Heart right ventricle (tissue), 16 donors: ENCODE data around the gene ERCC2. TPM values are rescaled to one million over a fixed set of nuclear protein-coding genes. Genes with fewer than 3 reads are reported as not detected.

ENCODE experiments used
- ATAC-seq, 8 donors: fragments of 200-7000 bp; cut with Tn5 transposase; one replicate each; pipeline ENCODE4 v1.9.1; 2020; ENCODE audit warnings: mild to moderate bottlenecking in 8 of 8, moderate library complexity in 8 of 8, moderate number of reproducible peaks in 1 of 8
- DNase-seq, 2 donors: peaks; one replicate each; pipeline ENCODE4 v3.0.0-alpha.2; 2020
- H3K27ac ChIP-seq, 10 donors: fragments of 200-600 bp; sonication (generic) in 2 of 10; one replicate each; pipeline versions ENCODE4 v1.5.0 to v1.8.0; 2020 to 2022; ENCODE audit warnings: mild to moderate bottlenecking in 3 of 10
- H3K27me3 ChIP-seq, 7 donors: fragments of 200-600 bp; one replicate each; pipeline ENCODE4 v1.8.0; 2021 to 2022; ENCODE audit warnings: mild to moderate bottlenecking in 2 of 7
- H3K36me3 ChIP-seq, 9 donors: fragments of 200-600 bp; sonication (generic) in 1 of 9; one replicate each; pipeline versions ENCODE4 v1.5.0 to v1.8.0; 2020 to 2022; ENCODE audit warnings: mild to moderate bottlenecking in 2 of 9
- H3K4me1 ChIP-seq, 9 donors: fragments of 200-600 bp; sonication (generic) in 1 of 9; one replicate each; pipeline versions ENCODE4 v1.5.0 to v1.8.0; 2020 to 2022; ENCODE audit warnings: mild to moderate bottlenecking in 4 of 9
- H3K4me3 ChIP-seq, 10 donors: fragments of 200-600 bp; sonication (generic) in 2 of 10; one replicate each; pipeline versions ENCODE4 v1.5.0 to v1.8.0; 2020 to 2022; ENCODE audit warnings: mild to moderate bottlenecking in 7 of 10, moderate library complexity in 2 of 10
- H3K9me3 ChIP-seq, 11 donors: fragments of 200-600 bp in 10 of 11; sonication (generic) in 2 of 11; one replicate each; pipeline versions ENCODE4 v1.5.0 to v1.8.0; 2013 to 2022; ENCODE audit warnings: mild to moderate bottlenecking in 2 of 11, control low read depth in 1 of 11, moderate library complexity in 1 of 11
- whole genome bisulfite sequencing, 2 donors: extraction: QIAGEN DNeasy Blood & Tissue Kit; methylation state at CpG; one replicate each; pipeline ENCODE4 v1.1.7; 2013; ENCODE audit warnings: inconsistent platforms in 1 of 2; 5-methylcytosine and 5-hydroxymethylcytosine counted together
- intact Hi-C, 10 donors: fragments of 100-400 bp; cut with DNase I; formaldehyde crosslinking; loops; one replicate each; pipeline versions ENCODE4 v1.11.1 to v1.14.2; 2022
- polyA plus RNA-seq, 2 donors: library from polyadenylated mRNA; stranded (reverse); fragments of 200-250 nt; gene quantifications; one replicate each; pipeline ENCODE4 v1.2.3, GENCODE V29; 2013
- total RNA-seq, 10 donors: library from RNA; stranded (reverse); fragmentation: NEBNext Ultra II Directional in 3 of 10; extraction: Animal tissue kit (Norgen Biotek cat#: 25700) in 3 of 10; gene quantifications; one replicate each; pipeline versions ENCODE4 v1.2.1 to v1.2.4, GENCODE V29; 2021 to 2023
- TF ChIP-seq, protein P1 (sequence below), 9 donors: fragments of 200-600 bp; sonication (generic) in 2 of 9; IDR thresholded peaks; one replicate each; pipeline versions ENCODE4 v1.5.0 to v1.8.0; 2021 to 2022; ENCODE audit warnings: antibody characterized with exemption in 9 of 9, mild to moderate bottlenecking in 5 of 9, moderate library complexity in 1 of 9
- donor health status: Arrhythmogenic right ventricular cardiomyopathy.
- donor health status: ischemic (EF 13 %, LVEDD 7.1; RV severe dilation, severe dysfunction).
- donor health status: healthy with polysubstance abuse.
- donor health status: DM: no; HTN: yes; CAD: no.
- donor health status: DM: no; HTN: no; CAD: no.
- donor health status: ischemic (EF 25% LVEDD 6.9; RV normal size, moderate dysfunction).
- donor health status: ischemic (EF 25% LVEDD 5.7; RV mildly dilated, moderate dysfunction).
- donor health status: healthy.
- donor health status: DM: yes; HTN: yes; CAD: no.
- donor health status: Ischemic cardiomyopathy.
- donor health status: ischemic (EF 35%, LVEDD 5.7; RV mildly dilated, moderate dysfunction).
- donor health status: nonischemic (EF 11% LVEDD 7.7; RV severe dilation, severe dysfunction).
- donor health status: DM: yes; HTN: yes; CAD: no.
- donor health status: PGD.
- donor health status: ischemic (EF 29% LVEDD 5.4; RV normal size, mild dysfunction).
- donor health status: nonischemic (EF 23%, LVEDD 6.1; RV moderate dilation, normal function).

ERCC2 gene
- total and polyA plus RNA-seq, 12 donors: 6.5 to 15.2 (median 13.7) TPM

DNA sequence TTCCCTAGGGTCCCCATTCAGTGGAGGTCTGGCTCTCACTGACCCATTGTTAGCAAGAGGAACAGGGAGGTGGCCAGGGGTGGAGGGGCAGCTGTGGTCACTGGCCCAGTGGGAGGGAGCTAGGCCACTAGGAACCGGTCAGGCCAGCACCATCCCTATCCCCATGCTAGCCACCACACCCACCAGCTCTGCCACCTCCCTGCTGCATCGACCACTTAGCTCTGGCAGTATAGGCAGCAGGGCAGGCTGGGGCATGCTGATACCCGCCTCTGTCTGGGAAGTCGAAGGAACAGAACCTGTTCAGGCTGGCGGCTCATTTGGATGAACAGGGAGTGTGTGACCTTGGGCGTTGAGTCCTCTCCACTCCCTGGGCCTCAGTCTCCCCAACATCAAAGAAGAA, 29.8 kb upstream of the ERCC2 start:
- ATAC-seq (no peak), DNase-seq (no peak)
- 81 to 85% methylated on average over 6 of the region's 6 CpGs for WGBS, 2 donors
- Histone ChIP-seq H3K4me3 (no peak overlapping the region), H3K27ac (peak overlapping the region in 3 of 10 donors; percentile 31 to 67 (median 55)), H3K4me1 (peaks cover 13 to 63% (median 47%) of the 10 kb centered on the region in 9 donors), H3K27me3 (peaks cover 0 to 59% (median 0%) of the 10 kb centered on the region in 7 donors), H3K9me3 (no peaks in the 10 kb centered on the region), H3K36me3 (peaks cover 0 to 18% (median 0%) of the 10 kb centered on the region in 9 donors)
- TF ChIP-seq, protein P1, sequence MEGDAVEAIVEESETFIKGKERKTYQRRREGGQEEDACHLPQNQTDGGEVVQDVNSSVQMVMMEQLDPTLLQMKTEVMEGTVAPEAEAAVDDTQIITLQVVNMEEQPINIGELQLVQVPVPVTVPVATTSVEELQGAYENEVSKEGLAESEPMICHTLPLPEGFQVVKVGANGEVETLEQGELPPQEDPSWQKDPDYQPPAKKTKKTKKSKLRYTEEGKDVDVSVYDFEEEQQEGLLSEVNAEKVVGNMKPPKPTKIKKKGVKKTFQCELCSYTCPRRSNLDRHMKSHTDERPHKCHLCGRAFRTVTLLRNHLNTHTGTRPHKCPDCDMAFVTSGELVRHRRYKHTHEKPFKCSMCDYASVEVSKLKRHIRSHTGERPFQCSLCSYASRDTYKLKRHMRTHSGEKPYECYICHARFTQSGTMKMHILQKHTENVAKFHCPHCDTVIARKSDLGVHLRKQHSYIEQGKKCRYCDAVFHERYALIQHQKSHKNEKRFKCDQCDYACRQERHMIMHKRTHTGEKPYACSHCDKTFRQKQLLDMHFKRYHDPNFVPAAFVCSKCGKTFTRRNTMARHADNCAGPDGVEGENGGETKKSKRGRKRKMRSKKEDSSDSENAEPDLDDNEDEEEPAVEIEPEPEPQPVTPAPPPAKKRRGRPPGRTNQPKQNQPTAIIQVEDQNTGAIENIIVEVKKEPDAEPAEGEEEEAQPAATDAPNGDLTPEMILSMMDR (IDR thresholded peaks at IDR 0.05): no peak
- intact Hi-C loops: no loop called here

DNA sequence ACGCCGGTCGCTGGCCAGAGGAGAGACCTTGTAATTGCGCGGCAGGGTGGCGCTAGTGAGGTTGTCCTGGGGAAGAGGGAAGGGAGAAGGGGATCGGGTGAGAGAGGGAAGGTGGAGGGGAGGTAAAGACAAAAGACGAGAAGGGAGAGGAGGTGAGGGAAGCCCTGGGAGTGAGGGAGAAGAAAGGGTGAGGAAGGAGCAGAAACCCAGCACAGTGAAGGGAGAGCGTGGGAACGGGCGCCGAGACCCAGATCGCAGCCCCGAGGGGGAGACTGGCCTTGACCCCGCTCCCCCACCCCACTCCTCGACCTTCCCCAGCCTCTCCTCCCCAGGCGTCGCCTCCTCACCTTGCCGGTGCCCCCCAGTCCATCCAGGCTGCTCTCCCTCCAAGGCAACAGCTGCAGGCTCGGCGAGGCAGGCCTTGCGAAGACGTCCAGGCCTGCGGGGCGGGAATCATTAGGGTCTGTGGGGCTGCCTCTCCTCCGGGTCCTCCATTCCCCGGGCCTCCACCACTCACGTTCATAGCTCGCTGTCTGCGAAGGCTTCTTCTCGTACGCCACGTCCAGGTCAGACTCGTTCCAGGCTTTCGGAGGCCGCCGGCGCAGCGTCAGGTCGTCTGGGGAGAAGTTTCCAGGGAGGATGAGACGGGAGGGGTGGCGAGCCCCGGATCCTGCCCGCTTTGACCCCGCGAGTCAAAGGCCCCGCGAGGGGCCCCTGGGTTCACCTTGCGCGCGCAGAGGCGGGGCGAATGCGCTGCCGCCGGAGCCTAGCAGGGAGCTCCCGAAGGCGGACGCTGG, 25.6 kb upstream of the ERCC2 start:
- no peaks in the 10 kb centered on the region for H3K9me3 ChIP-seq
- no peak overlapping the region for H3K27ac ChIP-seq
- WGBS, 2 donors: 75 to 76% methylated on average over 54 to 59 of the region's 59 CpGs
- H3K4me1 ChIP-seq: peaks cover 7 to 36% (median 16%) of the 10 kb centered on the region in 9 donors
- TF ChIP-seq, protein P1 (IDR thresholded peaks at IDR 0.05): no peak
- DNase-seq: no peak
- no peak for ATAC-seq
- intact Hi-C loops: no loop called here
- peaks cover 0 to 48% (median 10%) of the 10 kb centered on the region in 9 donors for H3K36me3 ChIP-seq
- no peak overlapping the region for H3K4me3 ChIP-seq
- H3K27me3 ChIP-seq: peaks cover 0 to 31% (median 0%) of the 10 kb centered on the region in 7 donors

DNA sequence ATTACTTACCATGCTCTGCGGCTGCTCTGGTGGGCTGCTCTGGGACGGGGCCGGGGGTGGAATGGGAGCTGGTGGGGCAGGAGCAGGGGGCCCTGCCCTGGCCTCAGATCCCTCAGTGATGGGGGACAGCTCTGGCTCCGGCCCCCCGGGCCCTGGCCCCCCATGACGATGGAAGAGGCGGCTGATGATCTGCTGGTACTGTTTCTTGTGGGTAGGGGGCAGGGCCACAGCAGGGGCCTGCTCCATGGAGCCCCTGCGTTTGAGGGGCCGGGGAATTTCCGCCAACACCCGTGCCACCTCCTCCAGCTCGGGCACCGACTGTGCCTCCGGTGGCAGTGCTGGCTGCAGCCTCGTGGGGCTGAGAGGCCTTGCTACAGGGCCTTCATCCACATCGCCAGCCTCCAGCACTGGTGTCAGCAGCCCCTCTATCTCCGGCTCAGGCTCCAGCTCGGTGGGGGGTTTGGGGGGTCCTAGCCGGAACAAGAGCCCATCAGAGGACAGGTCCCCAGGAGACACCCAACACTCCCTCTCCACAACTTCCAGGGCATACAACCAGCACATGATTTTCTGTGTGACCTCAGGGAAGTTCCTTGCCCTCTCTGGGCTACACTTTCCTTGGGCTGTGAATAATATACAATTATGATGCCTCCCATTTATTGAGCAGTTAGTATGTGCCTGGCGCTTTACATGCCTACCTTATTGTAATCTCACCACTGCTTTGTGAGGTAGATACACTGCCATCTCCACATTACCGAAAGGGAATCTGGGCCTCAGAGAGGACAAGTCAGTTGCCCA, 21.7 kb upstream of the ERCC2 start:
- Histone ChIP-seq H3K36me3 (peaks cover 0 to 72% (median 10%) of the 10 kb centered on the region in 9 donors), H3K4me1 (peaks cover 0 to 11% (median 0%) of the 10 kb centered on the region in 9 donors), H3K27ac (no peak overlapping the region), H3K27me3 (peaks cover 0 to 29% (median 0%) of the 10 kb centered on the region in 7 donors), H3K4me3 (no peak overlapping the region), H3K9me3 (no peaks in the 10 kb centered on the region)
- intact Hi-C loops: no loop called here
- DNase-seq (no peak), ATAC-seq (peak in 3 of 8 donors; percentile 5 to 14 (median 5))
- TF ChIP-seq, protein P1 (IDR thresholded peaks at IDR 0.05): no peak
- whole genome bisulfite sequencing, 2 donors: 94 to 97% methylated on average over 21 of the region's 21 CpGs

DNA sequence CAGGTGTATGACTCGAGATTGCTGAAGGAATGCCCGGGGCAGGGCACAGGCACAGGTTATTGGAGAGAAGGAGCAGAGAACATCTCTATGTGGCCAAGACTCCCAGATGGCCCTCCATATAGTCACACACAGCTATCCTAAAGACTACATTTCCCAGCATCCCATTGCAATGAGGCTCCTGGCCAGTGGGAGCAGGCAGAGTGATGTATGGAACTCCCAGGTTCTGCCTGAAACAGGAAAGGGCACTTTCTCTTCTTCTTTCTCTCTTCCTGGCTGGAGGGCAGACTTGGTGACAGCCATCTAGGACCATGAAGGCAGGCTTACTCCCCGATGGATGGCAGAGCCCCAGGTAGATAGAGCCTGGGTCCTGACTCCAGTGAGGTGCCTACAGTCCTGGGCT, 21.0 kb upstream of the ERCC2 start:
- Histone ChIP-seq H3K27ac (no peak overlapping the region), H3K36me3 (peaks cover 0 to 65% (median 9%) of the 10 kb centered on the region in 9 donors), H3K27me3 (peaks cover 0 to 29% (median 0%) of the 10 kb centered on the region in 7 donors), H3K4me1 (peaks cover 0 to 11% (median 0%) of the 10 kb centered on the region in 9 donors), H3K9me3 (no peaks in the 10 kb centered on the region), H3K4me3 (no peak overlapping the region)
- intact Hi-C loops: no loop called here
- DNase-seq: no peak
- ATAC-seq: no peak
- TF ChIP-seq, protein P1 (IDR thresholded peaks at IDR 0.05): no peak
- 66 to 78% methylated on average over 3 of the region's 3 CpGs for WGBS, 2 donors
